Activated CD4-positive, alpha-beta T cell treated with anti-CD3 and anti-CD28 coated beads for 4 hours (primary cell): ENCODE measurements around the gene MICAL1.
A peak's percentile ranks its signal among the peaks of the same experiment; 100 is the strongest.
"Not testable (repeated sequence)": the region's sequence is repeated elsewhere in the genome, so short reads cannot be mapped to it uniquely, and the experiment has no call there.

Experiments
- DNase-seq, 2 donors: peaks; one replicate each; pipeline ENCODE4 v3.0.0-alpha.2; 2020

MICAL1 gene

DNA sequence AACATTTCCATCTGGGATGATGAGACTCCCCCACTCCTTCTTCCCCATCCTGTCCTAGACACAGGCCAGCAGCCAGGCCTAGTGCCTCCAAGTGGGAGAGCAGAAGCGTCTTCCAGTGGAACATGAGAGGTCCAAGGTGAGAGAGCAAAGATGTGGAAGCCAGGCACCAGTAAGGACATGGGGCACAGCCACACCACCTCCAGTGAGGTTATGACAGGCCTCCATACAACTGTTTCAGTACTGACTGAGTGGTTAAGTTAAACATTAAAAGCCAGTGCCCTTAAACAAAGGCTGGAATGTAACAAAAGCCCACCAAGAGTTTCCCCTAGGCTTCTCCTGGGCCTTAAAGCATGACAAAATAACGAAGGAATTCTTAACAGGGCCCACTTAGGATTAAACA is 22.2 kb upstream of the MICAL1 start:
- DNase-seq, result no peak

DNA sequence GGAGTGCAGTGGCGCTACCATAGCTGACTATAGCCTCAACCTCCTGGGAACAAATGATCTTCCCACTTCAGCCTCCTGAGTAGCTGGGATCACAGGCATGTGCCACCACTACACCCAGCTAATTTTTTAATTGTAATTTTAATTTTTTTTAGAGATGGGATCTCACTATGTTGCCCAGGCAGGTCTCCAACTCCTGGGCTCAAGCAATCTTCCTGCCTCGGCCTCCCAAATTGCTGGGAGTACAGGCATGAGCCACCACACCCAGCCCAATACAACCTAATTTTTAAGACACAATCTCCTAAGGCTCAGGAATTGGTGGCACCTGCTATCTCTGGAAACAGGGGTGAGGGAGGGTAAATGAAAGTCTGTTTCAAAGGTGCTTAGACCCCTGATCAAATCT is 21.6 kb upstream of the MICAL1 start:
- no peak for DNase-seq

DNA sequence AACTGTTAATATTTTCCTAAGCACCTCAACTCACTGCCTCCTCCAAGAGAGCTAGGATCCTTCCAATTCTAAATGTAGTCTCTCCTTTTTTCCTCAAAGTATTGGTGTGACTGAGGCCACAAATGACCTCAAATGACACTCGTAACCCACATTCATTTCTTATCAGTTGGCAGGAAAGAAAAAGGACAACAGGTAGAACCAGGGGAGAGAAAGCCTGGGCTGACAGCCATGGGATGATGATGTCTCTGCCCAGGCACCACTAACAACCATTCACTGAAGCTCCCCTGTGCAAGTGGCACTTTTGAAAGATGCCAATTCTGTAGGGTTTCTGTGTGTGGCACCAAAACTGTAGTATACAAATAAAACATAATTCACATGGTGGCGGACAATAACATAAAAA is 20.1 kb upstream of the MICAL1 start:
- DNase-seq, result no peak

DNA sequence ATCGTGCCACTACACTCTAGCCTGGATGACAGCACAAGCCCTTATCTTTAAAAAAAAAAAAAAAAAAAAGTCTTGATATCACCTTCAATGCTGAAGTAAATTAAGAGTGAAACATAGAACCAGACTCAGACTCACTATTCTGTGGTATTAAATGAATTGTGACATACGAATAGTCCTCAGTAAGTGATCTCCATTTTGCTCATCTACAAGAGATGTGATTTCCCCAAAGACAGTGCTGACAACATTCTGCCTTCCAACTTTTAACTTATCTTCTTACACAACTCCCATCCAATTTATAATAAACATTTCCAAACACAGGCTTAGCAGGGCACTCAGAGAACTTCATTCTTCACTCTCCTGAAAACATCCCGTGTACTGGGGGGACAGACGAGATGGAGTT is 19.4 kb upstream of the MICAL1 start:
- DNase-seq, result no peak

DNA sequence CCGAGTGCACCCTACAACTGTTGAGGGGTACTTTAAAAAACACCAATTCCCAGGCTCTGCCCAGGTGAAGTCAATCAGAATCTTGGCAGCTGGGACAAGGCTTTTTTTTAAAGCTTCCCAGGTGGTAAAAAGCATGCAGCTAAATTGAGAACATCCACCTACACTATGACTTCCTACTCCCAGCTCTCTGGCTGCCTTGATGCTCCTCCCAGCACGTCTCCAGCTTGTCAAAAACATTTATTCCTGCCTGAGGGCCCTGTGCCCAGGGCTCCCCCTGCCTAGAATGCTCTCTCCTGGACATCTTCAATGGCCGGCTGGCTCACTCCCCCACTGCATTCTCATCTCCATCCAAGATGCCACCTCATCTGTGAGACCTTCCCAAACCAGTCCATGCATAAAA is 17.5 kb upstream of the MICAL1 start:
- no peak for DNase-seq

DNA sequence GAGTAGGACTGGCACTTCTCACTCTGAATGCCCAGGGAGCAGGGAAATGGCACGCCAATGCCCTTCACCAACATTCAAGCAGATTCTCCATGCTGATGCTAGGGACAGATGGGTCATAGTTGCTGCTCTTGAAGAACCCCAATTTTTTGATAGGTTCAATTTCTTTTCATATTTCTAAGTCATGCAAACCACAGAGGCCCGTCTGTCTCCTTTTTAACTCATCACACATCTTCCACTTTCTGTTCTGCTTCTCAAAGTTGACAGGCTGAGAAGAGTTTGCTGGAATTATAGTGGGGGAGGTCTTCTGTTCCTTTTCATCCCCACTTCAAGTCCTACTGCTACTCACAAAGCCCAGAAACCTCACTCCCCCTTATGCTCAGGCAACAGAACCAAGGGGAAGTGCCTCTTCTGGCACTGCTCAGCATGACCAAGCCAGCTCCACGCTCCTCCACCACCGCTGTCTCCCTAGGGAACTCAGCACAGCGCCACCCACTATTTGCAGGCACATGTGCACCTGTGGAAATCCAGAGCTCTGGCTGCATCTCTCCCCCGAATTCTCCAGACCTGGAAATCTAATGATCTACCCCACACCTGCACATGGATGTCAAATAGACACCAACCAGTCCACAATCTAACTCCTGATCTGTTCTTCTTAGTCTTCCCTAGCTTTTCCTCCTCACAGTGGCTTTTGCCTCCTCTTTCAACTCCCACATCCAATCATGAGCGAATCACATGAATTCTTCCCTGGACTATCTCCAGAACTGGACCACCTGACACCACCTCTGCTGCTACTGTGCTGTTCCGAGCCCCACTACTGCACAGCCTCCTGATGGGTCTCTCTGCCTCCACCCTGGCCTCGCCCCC is 16.8 kb upstream of the MICAL1 start:
- DNase-seq, result no peak

DNA sequence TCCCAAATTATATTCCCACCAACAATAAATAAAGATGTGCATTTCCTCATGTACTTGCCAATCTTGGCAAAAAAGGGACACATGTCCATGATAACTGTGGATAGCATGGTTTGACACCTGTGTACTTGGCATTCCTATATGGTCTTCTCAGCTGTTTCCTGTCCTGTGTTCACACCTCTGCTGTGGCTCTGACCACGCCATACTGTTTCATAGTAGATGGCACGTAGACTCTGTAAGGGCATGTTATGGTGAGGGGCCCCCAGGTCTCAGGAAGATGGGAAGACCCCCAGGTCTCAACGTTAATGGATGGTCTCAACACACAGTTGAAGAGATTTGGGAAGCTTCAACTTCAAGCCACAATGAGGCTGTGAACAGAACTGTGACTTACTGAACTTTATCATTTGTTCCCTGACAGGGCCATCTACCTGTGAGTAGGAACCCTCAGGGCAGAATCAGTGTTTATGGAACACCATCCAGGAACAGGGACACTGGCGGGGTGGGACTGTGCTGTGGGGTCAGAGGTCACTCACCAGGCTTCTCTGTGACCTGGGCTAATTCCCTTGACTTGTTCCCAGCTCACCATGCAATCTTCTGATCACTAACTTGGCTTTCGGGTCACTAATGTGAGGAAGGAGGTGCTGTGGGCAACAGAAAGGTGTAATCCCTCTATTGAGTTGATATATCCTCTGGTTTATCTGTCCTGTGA is 15.7 kb upstream of the MICAL1 start:
- DNase-seq, result no peak

DNA sequence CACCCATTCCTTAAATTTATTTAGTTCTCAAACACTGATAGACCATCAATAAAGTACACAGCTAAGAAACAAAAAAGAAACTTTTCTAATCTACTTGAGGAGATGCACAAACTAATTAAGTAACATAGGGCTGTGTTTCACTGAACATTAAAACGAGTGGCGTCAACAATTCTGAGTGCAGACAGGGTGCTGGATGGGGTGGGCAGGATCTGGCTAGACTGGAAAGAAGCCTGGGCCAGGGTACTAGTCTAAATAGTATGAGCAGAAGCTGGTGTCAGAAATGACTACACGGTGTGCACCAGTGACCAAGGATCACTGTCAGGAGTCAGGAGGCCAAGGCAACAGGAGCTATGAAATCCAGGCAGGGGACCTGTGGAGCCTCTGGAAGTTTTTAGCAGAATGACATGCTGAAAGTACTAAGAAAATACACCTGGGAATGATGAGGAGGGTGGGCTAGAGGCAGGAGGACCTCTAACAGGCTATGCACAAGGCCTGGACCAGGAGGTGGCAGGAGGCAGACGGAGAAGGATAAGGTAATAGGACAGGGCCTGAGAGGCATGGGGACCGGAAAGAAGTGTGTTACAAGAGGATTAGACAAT is 14.1 kb upstream of the MICAL1 start:
- no peak for DNase-seq

DNA sequence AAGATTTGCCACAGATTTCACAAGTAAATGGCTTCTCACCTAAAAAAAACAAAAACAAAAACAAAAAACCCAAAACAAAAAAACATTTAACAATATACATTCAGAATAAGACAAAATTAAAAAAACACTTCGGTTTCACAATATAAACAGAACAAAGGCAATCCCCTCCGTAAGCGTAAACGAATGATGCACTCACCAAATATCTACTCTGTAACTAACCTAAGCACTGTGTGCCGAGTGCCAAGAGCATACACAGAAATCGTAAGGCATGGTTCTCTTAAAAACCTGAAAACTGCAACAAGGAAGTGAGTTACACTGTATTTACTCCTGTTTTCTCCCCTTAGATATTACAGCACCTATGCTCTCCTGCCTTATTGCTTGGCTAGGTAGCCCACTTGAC is 12.1 kb upstream of the MICAL1 start:
- no peak for DNase-seq

DNA sequence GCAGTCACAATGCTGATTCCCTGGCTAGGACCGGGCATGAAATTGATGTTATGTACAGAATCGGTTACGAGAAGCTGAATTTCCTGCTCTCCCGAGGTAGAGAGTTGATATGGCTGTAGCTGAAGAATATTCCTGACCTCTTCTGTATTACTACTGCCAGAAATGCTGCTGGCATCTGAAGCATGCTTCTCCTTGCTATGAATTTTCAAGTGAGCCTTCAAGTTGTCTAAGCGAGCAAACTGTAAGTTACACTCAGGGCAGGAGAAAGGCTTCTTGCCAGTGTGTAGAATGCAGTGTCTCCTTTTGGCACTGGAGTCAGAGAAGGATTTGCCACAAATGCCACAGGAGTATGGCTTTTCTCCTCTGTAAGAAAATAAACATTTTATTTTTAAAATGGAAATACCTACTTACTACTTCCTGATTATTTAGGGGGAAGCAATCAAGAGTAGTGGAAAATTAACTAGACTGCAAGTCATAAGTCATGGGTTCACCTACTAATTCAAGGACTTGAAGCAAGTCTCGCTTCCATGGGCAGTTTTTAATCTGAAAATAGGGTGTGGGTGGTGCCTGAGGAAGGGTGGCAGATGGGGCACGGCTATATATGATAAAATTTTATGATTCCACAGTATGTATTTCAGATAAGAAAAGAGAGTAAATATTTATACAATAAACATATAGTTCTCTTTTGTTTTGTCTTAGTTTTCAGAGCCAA is 10.8 kb upstream of the MICAL1 start:
- DNase-seq, result no peak

DNA sequence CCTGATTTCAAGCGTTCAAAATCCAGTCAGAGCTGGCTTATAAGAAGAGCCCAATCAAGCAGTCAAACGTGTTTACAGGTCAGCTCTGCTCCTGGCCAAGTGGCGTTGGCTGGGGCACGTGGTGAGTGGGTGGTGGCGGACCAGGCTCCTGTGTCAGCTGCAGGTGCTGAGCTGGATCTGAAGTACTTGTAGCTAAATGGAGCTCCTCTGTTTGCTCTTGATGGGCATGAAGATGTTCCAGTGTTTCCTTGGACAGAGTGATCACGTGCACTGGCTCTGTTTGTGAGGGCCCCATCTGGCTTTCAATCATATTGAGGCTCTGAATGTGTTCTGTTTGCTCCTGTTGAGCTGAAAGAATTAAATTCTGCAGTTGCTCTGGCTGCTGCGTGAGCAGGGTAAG is 10.2 kb upstream of the MICAL1 start:
- no peak for DNase-seq

DNA sequence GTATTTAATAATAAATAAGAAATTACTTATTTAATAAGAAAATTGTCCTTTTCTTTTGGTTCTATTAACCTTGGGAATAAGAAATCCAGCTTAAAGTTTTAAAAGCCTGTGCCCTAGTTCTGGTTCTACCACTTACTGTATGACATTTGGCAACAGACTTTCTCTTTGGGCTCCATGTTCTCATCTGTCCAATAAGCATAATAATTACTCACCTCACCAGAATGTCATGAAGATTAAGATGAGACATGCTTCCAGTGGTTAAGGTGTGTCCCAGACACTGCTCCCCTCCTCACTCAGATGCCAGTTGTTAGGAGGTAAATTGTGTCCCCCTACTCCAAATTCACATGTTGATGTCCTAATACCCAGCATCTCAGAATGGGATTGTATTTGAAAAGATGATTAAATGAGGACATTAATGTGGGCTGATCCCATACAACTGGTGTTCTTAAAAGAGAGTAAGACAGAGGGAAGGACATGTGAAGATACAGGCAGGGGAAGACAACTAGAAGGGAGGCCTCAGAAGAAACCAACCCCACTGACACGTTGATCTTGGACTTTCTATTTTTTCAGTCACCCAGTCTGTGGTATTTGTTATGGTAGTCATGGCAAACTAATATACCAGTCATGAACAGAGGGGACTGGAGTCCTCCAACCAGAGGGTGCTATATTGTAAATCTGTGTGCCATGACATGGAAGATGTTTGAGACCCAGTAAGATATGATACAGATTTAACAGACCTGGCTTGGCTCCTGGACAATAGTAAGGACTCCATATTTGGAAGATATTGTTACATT is 6.4 kb upstream of the MICAL1 start:
- DNase-seq, result no peak

DNA sequence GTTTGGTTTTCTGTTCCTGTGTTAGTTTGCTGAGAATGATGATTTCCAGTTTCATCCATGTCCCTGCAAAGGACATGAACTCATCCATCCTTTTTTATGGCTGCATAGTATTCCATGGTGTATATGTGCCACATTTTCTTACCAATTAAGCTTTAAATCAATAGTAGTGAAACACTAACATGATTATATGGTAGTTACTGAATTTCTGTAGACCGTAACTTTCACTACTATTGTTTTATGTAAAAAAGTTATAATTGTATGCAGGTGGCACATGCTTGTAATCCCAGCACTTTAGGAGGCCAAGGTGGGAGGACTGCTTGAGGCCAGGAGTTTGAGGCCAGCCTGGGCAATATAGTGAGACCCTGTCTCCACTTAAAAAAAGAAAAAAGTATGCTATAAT is 5.6 kb upstream of the MICAL1 start:
- not testable (repeated sequence) for DNase-seq

DNA sequence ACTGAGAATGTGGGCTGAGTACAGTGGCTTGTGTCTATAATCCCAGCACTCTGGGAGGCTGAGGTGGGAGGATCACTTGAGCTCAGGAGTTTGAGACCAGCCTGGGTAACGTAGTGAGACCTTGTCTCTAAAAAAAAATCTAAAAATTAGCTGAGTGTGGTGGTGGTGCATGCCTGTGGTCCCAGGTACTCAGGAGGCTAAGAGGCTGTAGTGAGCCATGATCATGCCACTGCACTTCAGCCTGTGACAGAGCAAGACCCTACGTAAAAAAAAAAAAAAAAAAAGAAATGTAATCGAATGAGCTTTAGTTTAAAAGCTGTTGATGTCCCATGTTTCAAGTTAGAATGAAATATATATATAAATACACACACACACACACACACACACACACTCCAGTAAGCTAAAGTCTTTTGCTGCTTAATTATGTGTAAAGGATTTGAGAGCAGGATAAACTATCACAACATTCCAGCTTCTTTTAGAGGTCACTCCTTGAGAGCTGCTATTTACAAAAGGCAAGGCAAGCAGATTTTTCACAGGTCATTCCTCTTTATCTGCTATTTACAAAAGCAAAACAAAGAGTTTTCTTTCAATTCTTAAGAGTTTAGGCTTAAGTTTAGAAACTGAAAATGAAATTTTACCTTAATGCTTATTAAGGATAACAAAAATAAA is 4.7 kb upstream of the MICAL1 start:
- DNase-seq, result no peak

DNA sequence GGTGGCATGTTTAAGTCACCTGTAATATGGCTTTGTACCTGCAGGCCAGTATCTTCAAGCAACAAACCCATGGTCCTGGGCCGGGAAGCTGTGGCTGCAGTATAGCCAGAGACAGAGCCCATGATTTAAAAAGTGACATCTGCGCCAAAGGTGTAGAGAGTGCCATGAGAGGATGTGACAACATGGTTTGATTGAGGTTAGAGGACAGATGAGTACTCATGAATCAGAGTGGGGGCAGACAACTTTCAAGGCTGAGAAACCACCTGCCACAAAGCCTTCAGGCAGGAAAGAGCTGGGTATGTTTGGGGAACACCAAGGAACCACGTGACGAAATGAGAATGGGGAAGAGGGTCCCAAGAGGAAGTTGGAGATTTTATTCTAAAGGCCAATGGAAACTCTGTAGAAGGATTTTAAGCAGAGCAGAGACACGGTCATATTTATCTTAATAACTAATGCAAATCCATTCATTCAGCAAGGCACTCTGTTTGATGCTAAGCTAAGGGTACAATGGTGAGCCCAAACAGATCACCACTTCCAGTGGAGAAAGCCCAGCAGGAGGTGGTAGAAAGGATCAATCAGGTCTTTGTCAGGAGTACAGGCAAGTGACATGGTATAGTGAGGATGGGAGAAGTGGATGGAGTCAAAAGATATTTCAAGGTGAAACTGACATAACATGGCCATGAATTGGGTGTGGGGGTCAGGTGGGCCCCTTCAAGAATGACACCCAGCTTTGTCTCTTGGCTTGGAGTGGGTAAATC is 3.4 kb upstream of the MICAL1 start:
- peak; percentile 45 to 49 for DNase-seq

DNA sequence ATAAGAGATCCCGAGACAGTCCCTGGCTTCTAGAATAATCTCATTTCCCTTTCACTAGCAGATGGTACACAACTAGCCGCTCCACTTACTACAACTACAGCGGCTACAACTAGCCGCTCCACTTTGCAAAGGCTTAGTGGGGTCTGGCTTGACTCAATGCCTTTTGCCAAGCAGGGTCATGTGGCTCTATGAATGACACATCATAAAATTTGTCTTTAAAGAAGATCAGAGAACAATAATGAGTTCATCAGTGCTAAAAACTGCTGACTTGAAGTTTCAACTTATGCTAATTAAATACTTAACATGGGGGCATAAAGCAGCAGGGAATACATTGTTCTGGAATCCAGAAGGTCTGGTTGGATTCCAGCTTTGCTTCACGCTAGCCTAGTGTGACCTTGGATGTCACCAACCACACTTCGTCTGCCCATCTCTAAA is 2.0 kb upstream of the MICAL1 start:
- DNase-seq, result no peak

DNA sequence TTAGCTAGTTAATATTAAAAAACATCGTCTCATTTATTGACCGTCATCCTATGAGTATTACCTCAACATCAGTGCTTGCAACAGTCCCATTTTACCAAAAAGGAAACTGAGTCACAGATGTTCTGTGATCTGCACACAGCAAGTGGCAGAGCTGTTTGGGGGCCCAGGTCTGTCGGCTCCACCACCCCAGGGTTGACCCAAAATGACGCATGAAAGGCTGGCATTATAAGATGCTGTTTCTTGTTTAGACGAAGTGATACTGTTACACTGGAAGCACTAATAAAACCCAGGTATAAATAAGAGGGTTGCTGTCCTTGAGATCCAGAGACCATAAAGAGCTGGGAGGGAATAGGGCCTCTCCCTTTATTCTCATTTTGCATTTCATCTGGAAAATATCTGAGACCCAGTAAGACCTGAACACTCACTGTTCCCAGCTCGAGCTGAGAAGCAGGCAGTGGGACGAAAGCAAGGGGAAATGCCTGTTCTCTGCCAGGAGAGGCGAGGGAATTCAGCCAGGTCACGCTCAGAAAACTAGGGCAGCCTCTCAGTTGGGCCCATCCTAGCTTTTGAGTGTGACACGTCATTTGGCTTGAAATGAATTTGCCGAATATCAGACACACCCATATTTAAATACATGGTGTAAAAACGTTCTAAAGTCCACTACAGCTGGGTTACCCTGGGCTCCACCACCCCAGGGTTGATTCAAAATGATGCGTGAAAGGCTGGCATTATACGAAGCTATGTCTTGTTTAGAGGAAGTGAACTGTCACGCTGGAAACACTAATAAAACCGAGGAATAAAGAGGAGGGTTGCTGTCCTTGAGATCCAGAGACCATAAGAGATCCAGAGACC is 1.4 kb upstream of the MICAL1 start:
- no peak for DNase-seq

DNA sequence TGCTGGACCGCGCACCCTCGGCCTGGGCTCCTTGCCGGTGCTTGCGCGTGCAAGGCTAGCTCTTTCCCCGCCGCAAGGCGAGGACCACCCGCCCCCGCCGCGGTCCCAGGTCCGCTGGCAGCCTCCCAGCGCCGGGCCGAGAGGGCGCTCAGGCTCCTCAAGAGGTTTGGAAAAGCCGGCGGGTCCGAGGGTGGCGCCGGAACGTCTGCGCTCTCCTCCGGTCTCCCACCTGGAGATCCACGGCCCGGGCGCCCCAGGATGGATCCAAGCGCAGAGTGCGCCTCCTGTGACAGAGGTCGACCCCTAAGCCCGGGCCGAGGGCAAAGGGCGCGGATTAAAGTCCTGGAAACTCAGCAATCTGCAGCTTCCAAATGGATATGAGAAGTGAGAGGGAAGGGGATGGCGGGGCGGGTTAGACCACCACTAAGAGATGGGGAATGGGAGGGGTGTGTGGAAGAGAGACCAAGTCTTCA is 575 bp upstream of the MICAL1 start:
- DNase-seq, result no peak

DNA sequence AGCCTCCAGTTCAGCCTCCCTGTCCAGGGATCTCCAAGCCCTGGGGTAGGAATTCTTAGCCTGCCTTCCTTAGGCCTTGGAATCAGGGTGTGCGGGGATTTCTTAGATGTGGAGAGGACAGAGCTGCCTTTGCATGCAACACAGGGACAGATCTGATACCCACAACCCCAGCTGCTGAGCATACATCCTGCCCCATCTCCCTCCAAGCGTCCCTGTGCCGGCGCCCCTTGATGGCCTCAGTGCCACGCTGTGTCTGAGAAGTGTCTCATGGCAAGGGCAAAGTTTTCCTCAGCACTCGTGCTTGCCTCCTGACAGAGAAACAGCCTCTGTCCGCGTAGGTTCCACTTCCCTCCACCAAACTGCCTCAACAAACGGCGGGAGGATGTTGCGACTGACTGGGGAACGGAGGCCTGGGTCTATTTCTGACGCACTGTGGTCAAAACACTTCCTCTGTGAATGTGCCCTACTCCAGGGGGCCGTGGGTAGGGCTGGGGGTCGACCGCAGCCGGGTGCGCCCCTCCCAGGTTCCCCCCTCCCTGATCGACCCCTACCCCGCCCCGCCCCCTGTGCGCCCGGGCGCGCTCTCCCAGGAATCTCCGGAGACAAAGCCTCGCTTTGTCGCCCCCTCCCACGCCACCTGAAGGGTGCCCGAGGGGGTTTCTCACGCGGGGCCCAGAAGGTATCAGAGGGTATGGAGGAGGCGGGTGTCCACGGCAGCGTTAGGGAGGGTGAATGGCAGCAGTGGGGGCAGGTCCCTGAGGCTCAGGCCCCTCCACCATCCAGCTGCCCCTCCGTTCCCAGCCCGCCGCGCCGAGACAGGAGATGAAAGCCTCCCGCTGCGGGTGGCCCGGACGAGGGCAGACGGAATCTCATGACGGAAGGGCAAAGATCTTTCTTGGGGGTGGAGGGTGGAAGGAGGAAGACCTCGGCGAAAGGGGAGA is 806 bp downstream of the MICAL1 start:
- peak; percentile 58 to 70 for DNase-seq
